Mesothelial cell of epicardium (in vitro differentiated cells): ENCODE measurements around the gene IL7R. TPM values are rescaled to one million over a fixed set of nuclear protein-coding genes. Genes with fewer than 3 reads are reported as not detected.
"Not testable (repeated sequence)": the region's sequence is repeated elsewhere in the genome, so short reads cannot be mapped to it uniquely, and the experiment has no call there.

ENCODE experiments used
- DNase-seq, 2 experiments: peaks; one replicate each; pipeline ENCODE4 v3.0.0; 2021; ENCODE audit warnings: low spot score in 2 of 2; ENCODE audit not compliant: unreplicated experiment in 2 of 2
- H3K27ac Mint-ChIP-seq: 2 replicates; pipeline ENCODE4 v1.8.0; 2021; ENCODE audit warnings: mixed read lengths
- H3K27me3 Mint-ChIP-seq: 2 replicates; pipeline ENCODE4 v1.8.0; 2021; ENCODE audit warnings: low read depth, mixed read lengths
- H3K36me3 Mint-ChIP-seq: 2 replicates; pipeline ENCODE4 v1.8.0; 2021; ENCODE audit warnings: mixed read lengths
- H3K4me1 Mint-ChIP-seq: 2 replicates; pipeline ENCODE4 v1.8.0; 2021; ENCODE audit warnings: mixed read lengths
- H3K4me3 Mint-ChIP-seq: 2 replicates; pipeline ENCODE4 v1.8.0; 2021; ENCODE audit warnings: mild to moderate bottlenecking, moderate library complexity, mixed read lengths
- H3K9me3 Mint-ChIP-seq: 2 replicates; pipeline ENCODE4 v1.8.0; 2021; ENCODE audit warnings: mixed read lengths
- total RNA-seq: library from RNA; stranded (reverse); gene quantifications from 3 replicates; pipeline ENCODE4 v1.2.1, GENCODE V29; 2021
- TF ChIP-seq, protein P1 (sequence below): fragments of 200-600 bp; sonication (generic); IDR thresholded peaks from one replicate; pipeline ENCODE4 v1.5.0; 2021; ENCODE audit warnings: antibody characterized with exemption; ENCODE audit not compliant: unreplicated experiment

IL7R gene
- total RNA-seq, 1 donor from 2014 or later, result 0.13 TPM

- H3K27me3 Mint-ChIP-seq, result no peaks in the 10 kb centered on the region
- no peak for DNase-seq
- no peaks in the 10 kb centered on the region for H3K36me3 Mint-ChIP-seq
- no peaks in the 10 kb centered on the region for H3K9me3 Mint-ChIP-seq
- no peak overlapping the region for H3K4me3 Mint-ChIP-seq
- peaks cover 5% of the 10 kb centered on the region for H3K4me1 Mint-ChIP-seq
- TF ChIP-seq, protein P1, sequence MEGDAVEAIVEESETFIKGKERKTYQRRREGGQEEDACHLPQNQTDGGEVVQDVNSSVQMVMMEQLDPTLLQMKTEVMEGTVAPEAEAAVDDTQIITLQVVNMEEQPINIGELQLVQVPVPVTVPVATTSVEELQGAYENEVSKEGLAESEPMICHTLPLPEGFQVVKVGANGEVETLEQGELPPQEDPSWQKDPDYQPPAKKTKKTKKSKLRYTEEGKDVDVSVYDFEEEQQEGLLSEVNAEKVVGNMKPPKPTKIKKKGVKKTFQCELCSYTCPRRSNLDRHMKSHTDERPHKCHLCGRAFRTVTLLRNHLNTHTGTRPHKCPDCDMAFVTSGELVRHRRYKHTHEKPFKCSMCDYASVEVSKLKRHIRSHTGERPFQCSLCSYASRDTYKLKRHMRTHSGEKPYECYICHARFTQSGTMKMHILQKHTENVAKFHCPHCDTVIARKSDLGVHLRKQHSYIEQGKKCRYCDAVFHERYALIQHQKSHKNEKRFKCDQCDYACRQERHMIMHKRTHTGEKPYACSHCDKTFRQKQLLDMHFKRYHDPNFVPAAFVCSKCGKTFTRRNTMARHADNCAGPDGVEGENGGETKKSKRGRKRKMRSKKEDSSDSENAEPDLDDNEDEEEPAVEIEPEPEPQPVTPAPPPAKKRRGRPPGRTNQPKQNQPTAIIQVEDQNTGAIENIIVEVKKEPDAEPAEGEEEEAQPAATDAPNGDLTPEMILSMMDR, result no peak
- H3K27ac Mint-ChIP-seq, result no peak overlapping the region
These were observed 29.7 kb downstream of the IL7R start for GRCh38 chr5:35886381-35886780.

DNA sequence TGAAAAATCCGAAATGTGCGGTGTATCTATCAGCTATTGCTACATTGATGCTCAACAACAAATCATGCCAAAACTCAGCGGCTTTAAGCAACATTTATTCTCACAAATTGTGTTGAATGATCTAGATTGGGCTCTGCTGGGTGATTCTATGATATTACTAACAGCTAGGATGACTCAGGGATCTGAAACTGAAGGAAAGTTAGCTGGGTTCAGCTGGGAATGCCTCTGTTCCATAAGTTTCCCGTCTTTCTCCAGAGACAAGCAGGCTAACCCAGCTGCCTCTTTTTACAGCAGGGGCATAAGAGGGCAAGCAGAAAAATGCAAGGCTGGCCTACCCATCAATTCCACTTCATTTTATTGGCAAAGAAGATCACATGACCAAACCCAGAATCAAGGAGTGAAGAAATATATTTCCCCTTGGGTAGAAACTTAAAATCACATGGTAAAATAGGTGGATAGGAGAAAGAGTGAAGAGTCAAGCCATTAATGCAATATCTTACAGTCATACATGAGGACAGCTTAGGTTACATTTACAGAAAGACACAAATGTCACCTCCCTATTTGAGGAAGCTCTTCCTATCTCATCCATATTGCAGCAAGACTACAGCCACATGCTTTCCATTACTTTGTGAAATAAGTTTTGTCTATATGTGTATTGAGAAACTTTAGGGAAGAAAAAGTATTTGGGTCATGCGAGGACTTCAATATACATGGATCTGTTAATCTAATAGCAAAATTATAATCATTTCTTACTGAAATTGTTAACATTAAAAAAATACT, 30.8 kb downstream of the IL7R start:
- TF ChIP-seq, protein P1, result no peak
- no peak for DNase-seq
- Mint-ChIP-seq H3K4me3 (no peak overlapping the region), H3K36me3 (no peaks in the 10 kb centered on the region), H3K4me1 (peaks cover 5% of the 10 kb centered on the region), H3K9me3 (no peaks in the 10 kb centered on the region), H3K27ac (no peak overlapping the region), H3K27me3 (no peaks in the 10 kb centered on the region)

DNA sequence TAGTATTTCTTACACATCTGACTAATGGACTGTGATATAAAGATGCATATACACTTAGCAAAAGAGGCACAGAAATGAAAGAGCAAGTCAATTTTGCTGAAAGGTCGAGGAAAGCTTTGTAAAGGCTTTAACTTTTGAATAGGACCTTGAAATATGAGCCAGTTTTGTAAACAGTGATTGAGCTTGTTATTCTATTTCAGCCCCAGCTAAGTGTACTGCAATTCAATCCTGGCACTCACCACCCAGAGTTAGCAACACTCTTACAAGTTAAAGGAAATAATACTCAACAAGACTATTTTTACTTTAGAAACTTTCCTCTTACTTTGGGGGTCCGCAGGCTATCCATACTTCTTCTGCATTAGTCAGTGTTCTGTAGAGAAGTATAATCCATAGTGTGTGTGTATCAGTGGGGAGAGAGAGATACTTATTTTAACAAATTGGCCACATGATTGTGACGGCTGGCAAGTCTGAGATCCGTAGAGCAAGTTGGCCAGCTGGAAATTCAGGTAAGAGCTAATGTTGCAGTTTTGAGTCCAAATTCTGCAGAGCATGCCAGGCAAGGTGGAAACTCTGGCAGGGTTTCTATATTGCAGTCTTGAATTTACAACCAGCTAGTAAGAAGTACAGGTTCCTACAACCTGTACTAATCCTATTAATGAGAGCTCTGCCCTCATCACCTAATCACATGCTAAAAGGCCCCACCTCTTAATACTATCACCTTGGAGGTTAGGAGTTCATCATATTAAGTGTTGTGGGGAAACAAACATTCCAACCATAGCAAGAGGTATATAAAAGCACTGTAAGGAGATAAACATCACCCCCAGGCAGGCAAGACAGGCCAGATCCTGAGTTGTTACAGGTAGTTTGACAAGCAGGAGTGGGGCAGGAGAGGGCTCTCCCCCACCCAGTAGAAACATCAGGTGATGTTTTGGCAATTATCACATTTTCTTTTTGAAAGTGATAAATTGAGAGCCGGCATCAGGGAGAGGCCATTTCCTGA, 33.6 kb downstream of the IL7R start:
- no peaks in the 10 kb centered on the region for H3K9me3 Mint-ChIP-seq

DNA sequence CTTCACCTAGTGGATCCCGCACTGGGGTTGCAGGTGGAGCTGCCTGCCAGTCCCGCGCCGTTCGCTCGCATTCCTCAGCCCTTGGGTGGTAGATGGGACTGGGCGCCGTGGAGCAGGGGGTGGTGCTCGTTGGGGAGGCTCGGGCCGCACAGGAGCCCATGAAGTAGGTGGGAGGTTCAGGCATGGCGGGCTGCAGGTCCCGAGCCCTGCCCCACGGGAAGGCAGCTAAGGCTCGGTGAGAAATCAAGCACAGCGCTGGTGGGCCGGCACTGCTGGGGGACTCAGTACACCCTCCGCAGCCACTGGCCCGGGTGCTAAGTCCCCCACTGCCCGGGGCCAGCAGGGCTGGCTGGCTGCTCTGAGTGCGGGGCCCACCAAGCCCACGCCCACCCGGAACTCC, 36.1 kb downstream of the IL7R start:
- not testable (repeated sequence) for H3K9me3 Mint-ChIP-seq, DNase-seq, H3K27me3 Mint-ChIP-seq, H3K4me3 Mint-ChIP-seq, H3K27ac Mint-ChIP-seq, H3K36me3 Mint-ChIP-seq, H3K4me1 Mint-ChIP-seq

More for the DNA sequence above, 33.6 kb downstream of the IL7R start:
- no peak for DNase-seq
- Mint-ChIP-seq H3K4me1 (peaks cover 5% of the 10 kb centered on the region), H3K27ac (no peak overlapping the region), H3K27me3 (no peaks in the 10 kb centered on the region), H3K4me3 (no peak overlapping the region), H3K36me3 (no peaks in the 10 kb centered on the region)
- TF ChIP-seq, protein P1, result no peak

- H3K9me3 Mint-ChIP-seq, result no peaks in the 10 kb centered on the region
- H3K27me3 Mint-ChIP-seq, result no peaks in the 10 kb centered on the region
- no peak overlapping the region for H3K27ac Mint-ChIP-seq
- DNase-seq, result no peak
- H3K36me3 Mint-ChIP-seq, result no peaks in the 10 kb centered on the region
- TF ChIP-seq, protein P1, result no peak
- no peak overlapping the region for H3K4me3 Mint-ChIP-seq
- peaks cover 5% of the 10 kb centered on the region for H3K4me1 Mint-ChIP-seq
These were observed 37.4 kb downstream of the IL7R start for GRCh38 chr5:35894131-35894530.
